Lower leg skin (tissue), 4 donors: ENCODE measurements around the gene FTCDNL1. TPM values are rescaled to one million over a fixed set of nuclear protein-coding genes. Genes with fewer than 3 reads are reported as not detected.

ENCODE experiments used
- DNase-seq, 2 donors: peaks; one replicate each; pipeline ENCODE4 v3.0.0-alpha.2; 2019; ENCODE audit warnings: low spot score in 2 of 2
- H3K4me3 ChIP-seq: fragments of 200-600 bp; sonication (generic); 2 replicates; pipeline ENCODE4 v1.5.1; 2017; ENCODE audit warnings: mild to moderate bottlenecking, low read depth; ENCODE audit not compliant: poor library complexity, severe bottlenecking
- CTCF ChIP-seq, 3 donors: fragments of 450-650 bp; IDR thresholded peaks; one replicate each; pipeline ENCODE4 v1.5.1; 2016; ENCODE audit warnings: antibody characterized with exemption in 3 of 3, mild to moderate bottlenecking in 3 of 3, moderate library complexity in 2 of 3
- POLR2A ChIP-seq, 2 donors: fragments of 450-650 bp; IDR thresholded peaks; one replicate each; pipeline ENCODE4 v1.6.1; 2016 to 2017; ENCODE audit warnings: antibody characterized with exemption in 2 of 2, mild to moderate bottlenecking in 1 of 2, moderate library complexity in 1 of 2
- WGBS, 2 donors: methylation state at CpG; one replicate each; pipeline ENCODE4 v1.1.5; 2018; 5-methylcytosine and 5-hydroxymethylcytosine counted together
- intact Hi-C: fragments of 100-400 bp; cut with DNase I; formaldehyde crosslinking; loops from one replicate; pipeline ENCODE4 v1.15.0; 2023; ENCODE audit warnings: low total_unique reads
- total RNA-seq, 4 donors: library from RNA; depleted of rRNA; stranded (reverse); fragments of >200 nt; gene quantifications; one replicate each; pipeline ENCODE4 v1.1.0, GENCODE V29; 2016

FTCDNL1 gene
- total RNA-seq, 4 donors from 2014 or later, result 1.9 to 2.9 (median 2.7) TPM; not detected in 1

- H3K4me3 ChIP-seq, result no peak overlapping the region
- TF ChIP-seq CTCF (IDR thresholded peaks at IDR 0.05), result no peak
- TF ChIP-seq POLR2A (IDR thresholded peaks at IDR 0.05), result no peak
- intact Hi-C loops, result no loop called here
- DNase-seq, result no peak
These were observed 133.4 kb downstream of the FTCDNL1 start for GRCh38 chr2:199717587-199717907.

GRCh38 chr2:199716807-199717586 is 134.0 kb downstream of the FTCDNL1 start:
- TF ChIP-seq POLR2A (IDR thresholded peaks at IDR 0.05), result no peak
- no peak for TF ChIP-seq CTCF (IDR thresholded peaks at IDR 0.05)
- intact Hi-C loops, result no loop called here
- H3K4me3 ChIP-seq, result no peak overlapping the region
- DNase-seq, result no peak
- 27 to 36% methylated on average over 4 of the region's 4 CpGs for WGBS, 2 donors

- no peak for TF ChIP-seq CTCF (IDR thresholded peaks at IDR 0.05)
- TF ChIP-seq POLR2A (IDR thresholded peaks at IDR 0.05), result no peak
- no peak for DNase-seq
- WGBS, 2 donors, result 47 to 65% methylated on average over 2 of the region's 2 CpGs
- intact Hi-C loops, result no loop called here
- H3K4me3 ChIP-seq, result no peak overlapping the region
These were observed 137.2 kb downstream of the FTCDNL1 start for GRCh38 chr2:199713746-199714145.

- intact Hi-C loops, result no loop called here
- DNase-seq, result no peak
- WGBS, 2 donors, result 67 to 71% methylated on average over 1 of the region's 1 CpG
- no peak overlapping the region for H3K4me3 ChIP-seq
- no peak for TF ChIP-seq CTCF (IDR thresholded peaks at IDR 0.05)
- no peak for TF ChIP-seq POLR2A (IDR thresholded peaks at IDR 0.05)
These were observed 140.4 kb downstream of the FTCDNL1 start for GRCh38 chr2:199710551-199710950.

Other genes with a start within 250 kb of the FTCDNL1 start
- gene C2orf69, start 60.1 kb upstream of the FTCDNL1 start, total RNA-seq, result 10 to 100 TPM; 12.1 to 13.7 (median 12.9) TPM
- 1 to 10 TPM; 6.3 to 8.2 (median 7.3) TPM for gene TYW5, start 104.3 kb upstream of the FTCDNL1 start, total RNA-seq
- gene MAIP1, start 104.4 kb upstream of the FTCDNL1 start, total RNA-seq, result 10 to 100 TPM; 20.9 to 23.7 (median 22.3) TPM